Gastrocnemius medialis (tissue), 4 donors: ENCODE data around the gene GRXCR2.

ENCODE experiments used
- CTCF ChIP-seq, 5 experiments: fragments of 450-650 bp in 3 of 5; fragments of 200-600 bp in 2 of 5; sonication (generic) in 2 of 5; IDR thresholded peaks in 4 of 5; conservative IDR thresholded peaks in 1 of 5; 1 replicate in 4 of 5; 2 replicates in 1 of 5; pipeline ENCODE4 v1.5.1; 2016 to 2019; ENCODE audit warnings: antibody characterized with exemption in 5 of 5, mild to moderate bottlenecking in 3 of 5, moderate library complexity in 3 of 5
- POLR2A ChIP-seq, 2 donors: fragments of 450-650 bp; IDR thresholded peaks; one replicate each; pipeline ENCODE4 v1.6.1; 2017; ENCODE audit warnings: antibody characterized with exemption in 2 of 2, mild to moderate bottlenecking in 2 of 2, moderate library complexity in 2 of 2

GRCh38 chr5:145840458-145841132 lies 32.2 kb downstream of the GRXCR2 start:
- TF ChIP-seq POLR2A (IDR thresholded peaks at IDR 0.05), result no peak
- no peak for TF ChIP-seq CTCF (IDR thresholded peaks at IDR 0.05 in 4 of 5, conservative IDR thresholded peaks at IDR 0.05 in 1 of 5)
